HG02610 (cell line): ENCODE data around the gene XBP1.
"Not testable (repeated sequence)": the region's sequence is repeated elsewhere in the genome, so short reads cannot be mapped to it uniquely, and the experiment has no call there.

Experiments used
- ATAC-seq: cut with Tn5 transposase; IDR thresholded peaks from one replicate; pipeline ENCODE4 v1.9.1; 2021; ENCODE audit warnings: mild to moderate bottlenecking, moderate library complexity; ENCODE audit not compliant: unreplicated experiment

XBP1 gene

DNA sequence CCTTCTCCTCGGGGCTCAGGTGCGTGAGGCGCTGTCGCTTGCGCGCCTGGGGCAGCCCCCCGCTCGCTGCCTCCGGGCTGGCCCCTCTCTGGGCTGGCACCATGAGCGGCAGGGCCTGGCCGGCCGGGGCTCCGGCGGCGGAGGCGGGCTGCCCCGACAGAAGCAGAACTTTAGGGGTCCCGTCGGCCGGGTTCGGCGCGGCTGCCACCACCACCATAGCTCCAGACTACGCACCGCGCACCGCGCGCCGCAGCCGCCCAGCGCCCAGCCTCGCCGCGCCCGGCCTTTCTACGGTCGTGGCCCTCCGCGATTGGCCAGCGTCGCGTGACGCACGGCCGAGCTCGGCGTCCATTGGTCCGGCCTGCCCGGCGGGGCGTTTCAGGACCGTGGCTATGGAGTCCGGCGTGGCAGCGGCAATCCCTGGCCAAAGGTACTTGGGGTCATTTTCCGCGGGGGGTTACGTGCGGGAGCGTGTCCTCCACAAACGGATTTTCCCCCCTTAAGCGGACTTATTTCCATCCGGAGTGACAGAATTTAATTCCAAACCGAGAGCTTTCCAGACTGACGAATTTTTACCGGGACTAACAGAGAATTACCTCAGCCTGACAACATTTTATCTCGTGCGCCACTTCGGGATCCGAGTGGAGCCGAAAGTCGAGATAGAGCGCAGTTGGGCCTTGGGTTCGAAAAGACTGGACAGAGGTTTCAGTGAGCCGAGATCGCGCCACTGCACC, at the start of gene XBP1:
Gene XBP1, minus strand, starts transcription at position 262 of the 734 bp plus-strand sequence.
- ATAC-seq, result peak; percentile 83

- no peak for ATAC-seq
Measured at GRCh38 chr22:28846994-28847393, 46.6 kb upstream of the XBP1 start.

GRCh38 chr22:28844277-28844676, 43.9 kb upstream of the XBP1 start:
- ATAC-seq, result not testable (repeated sequence)

GRCh38 chr22:28843633-28844032, 43.3 kb upstream of the XBP1 start:
- no peak for ATAC-seq

- ATAC-seq, result no peak
Measured at GRCh38 chr22:28841111-28841510, 40.7 kb upstream of the XBP1 start.

GRCh38 chr22:28838971-28839370, 38.6 kb upstream of the XBP1 start:
- no peak for ATAC-seq

DNA sequence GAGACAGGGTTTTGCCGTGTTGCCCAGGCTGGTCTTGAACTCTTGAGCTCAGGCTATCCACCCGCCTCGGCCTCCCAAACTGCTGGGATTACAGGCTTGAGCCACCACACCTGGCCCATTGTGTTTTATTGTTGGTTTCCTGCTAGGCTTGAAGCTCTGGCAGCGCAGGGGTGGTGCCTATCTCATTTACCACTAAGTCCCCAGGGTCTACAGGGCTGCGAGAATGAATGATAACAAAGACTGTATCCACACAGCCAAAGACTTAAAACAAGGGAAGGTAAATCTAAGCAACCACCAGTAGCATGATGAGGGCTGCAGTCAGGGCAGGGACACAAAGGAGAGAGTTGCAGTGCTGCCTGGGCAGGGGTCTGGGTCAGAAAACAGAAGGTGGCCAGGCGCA, 37.3 kb upstream of the XBP1 start:
- ATAC-seq, result no peak

GRCh38 chr22:28835630-28836189, 35.3 kb upstream of the XBP1 start:
- no peak for ATAC-seq

DNA sequence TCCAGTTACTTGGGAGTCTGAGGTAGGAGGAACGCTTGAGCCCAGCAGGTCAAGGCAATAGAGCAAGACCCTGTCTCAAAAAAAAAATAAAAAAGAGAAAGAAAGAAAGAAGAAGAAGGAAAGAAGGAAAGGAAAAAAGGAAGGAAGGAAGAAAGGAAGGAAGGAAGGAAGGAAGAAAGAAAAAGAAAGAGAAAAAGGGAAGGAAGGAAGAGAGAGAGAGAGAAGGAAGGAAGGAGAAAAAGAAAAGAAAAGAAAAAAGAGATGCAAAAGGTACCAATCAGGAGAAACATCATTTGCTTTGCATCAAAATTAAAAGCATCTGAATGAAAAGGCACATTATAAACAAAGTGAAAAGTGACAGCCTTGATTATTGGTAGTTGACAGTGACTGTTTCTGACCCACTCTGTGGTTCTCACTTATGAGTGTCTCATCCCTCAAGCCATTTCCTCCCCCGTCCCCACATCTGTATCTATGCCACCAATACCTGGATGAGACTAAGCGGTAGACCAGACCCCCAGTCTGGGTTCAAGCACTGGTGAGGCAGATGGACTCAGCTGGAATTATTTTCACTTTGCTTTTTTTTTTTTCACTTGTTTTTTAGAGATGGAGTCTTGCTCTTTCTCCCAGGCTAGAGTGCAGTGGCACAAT, 33.0 kb upstream of the XBP1 start:
- ATAC-seq, result no peak

GRCh38 chr22:28832731-28833130, 32.4 kb upstream of the XBP1 start:
- ATAC-seq, result no peak

DNA sequence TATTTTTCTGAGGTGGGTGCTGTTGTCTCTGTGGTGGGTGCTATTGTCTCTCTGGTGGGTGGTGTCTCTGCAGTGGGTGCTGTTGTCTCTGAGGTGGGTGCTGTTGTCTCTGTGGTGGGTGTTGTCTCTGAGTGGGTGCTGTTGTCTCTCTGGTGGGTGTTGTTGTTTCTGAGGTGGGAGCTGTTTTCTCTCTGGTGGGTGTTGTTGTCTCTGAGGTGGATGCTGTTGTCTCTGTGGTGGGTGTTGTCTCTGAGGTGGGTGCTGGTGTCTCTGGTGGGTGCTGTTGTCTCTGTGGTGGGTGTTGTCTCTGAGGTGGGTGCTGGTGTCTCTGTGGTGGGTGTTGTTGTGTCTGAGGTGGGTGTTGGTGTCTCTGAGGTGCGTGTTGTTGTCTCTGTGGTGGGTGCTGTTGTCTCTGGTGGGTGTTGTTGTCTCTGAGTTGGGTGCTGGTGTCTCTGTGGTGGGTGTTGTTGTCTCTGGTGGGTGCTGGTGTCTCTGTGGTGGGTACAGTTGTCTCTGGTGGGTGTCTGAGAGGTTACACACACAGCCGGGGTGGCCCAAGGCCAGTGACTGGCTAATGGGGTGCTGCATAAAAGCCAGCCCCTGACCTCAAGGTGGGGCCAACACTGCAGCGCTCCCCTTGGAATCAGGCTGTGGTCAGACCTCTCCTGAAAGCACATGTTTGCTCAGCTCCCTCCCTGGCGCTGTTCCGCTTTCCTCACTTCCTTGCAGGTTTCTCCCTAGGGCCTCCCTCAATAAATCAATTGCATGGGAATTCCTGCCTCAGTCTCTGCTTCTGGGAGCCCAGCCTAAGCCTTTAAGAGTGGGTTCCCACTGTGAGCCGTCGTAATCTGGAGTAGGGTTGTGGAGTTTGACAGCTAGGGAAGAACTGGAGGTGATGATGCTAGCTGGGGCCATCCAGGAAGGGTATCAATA, 31.0 kb upstream of the XBP1 start:
- ATAC-seq, result no peak

- no peak for ATAC-seq
Measured at GRCh38 chr22:28830441-28830840, 30.1 kb upstream of the XBP1 start.

DNA sequence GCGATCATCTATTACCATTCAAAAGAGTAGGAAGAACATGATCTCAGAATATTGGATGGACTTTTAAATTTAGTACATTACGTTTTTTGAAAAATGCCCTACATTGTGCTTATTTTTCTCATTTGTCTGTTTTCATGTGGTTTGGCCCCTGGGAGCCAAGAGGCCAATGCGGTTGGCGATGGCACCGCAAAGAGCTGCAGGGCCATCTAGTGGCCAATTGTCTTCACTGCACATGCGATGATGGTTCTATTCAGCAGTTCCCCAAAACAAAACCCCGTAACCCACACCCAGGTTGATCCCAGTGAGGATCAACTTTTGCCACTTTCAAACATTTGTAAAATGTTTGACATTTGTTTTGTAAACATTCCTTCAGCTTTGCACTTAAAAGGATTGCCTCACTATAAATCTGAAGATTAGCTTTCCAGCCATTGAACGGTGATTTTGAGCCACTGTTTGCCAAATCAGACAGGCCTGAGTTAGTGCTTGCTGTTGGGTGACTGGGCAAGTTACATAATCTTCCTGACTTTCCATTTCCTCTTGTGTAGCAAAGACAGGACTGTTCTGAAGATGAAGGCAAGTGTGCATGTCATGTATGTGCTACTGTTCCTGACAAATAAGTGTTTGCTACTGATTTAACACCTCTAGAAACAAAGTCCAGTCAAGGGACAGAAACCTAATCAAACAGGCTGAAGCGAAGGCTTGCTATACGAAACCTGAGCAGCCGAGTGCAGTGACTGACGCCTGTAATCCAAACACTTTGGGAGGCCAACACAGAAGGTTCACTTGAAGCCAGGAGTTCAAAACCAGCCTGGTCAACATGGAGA, 29.2 kb upstream of the XBP1 start:
- ATAC-seq, result no peak

DNA sequence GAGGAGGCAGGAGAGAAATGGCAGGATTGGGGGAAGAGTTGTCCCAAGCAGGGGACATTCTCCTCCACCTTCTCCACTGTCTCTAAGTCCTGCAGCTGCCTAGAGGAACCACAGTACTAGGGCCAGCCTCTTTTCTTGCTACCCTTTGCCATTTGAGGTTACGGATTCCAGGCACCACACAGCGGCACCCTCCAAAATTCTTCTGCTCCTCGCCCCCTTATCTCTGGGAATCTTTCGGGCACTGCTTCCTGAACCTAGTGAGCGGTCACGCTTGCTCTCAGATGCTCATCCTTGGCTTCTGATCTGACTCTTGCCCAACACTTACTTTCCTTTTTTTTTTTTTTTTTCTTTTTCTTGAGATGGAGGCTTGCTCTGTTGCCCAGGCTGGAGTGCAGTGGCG, 26.6 kb upstream of the XBP1 start:
- no peak for ATAC-seq

GRCh38 chr22:28826430-28826829, 26.1 kb upstream of the XBP1 start:
- not testable (repeated sequence) for ATAC-seq

GRCh38 chr22:28824455-28824854, 24.1 kb upstream of the XBP1 start:
- not testable (repeated sequence) for ATAC-seq

- no peak for ATAC-seq
Measured at GRCh38 chr22:28822930-28823551, 22.7 kb upstream of the XBP1 start.

DNA sequence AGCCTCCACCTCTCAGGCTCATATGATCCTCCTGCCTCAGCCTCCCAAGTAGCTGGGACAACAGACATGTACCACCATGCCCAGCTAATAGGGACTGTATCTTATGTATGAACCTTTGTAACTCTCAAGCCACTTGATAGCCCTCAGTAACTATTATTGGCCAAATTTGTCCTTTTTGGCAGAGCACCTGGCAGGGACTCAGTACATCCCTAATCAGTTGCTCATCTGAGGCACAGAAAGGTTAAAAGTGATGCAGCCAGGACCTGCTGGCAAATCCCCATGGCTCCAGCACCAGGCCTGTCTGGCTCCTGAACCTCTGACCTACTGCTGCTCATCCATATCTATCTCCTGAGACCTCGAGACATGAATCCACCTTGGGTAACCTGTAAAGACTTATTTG, 21.1 kb upstream of the XBP1 start:
- ATAC-seq, result no peak

DNA sequence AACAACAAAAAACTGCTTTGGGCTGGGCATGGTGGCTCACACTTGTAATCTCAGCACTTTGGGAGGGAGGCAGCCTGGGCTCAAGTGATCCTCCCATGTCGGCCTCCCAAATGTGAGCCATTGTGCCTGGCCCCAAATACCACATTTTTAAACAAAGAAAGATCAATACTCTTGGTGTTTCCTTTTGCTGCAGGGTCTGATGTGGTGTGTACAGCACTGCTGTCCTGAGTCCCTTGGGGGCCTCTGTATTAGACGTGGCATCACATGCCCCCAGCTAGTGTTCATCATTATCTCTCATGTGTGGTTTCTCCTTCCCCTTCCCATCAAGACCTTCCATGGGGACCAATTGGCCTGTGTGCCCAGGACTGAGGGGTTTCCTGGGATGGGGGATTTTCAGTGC, 20.5 kb upstream of the XBP1 start:
- no peak for ATAC-seq
